HG03159 (cell line): ENCODE data around the gene FAM185A.
"Not testable (repeated sequence)": the region's sequence is repeated elsewhere in the genome, so short reads cannot be mapped to it uniquely, and the experiment has no call there.

Source experiments
- ATAC-seq: cut with Tn5 transposase; IDR thresholded peaks from one replicate; pipeline ENCODE4 v1.9.1; 2021; ENCODE audit warnings: mild to moderate bottlenecking, moderate library complexity; ENCODE audit not compliant: unreplicated experiment

The FAM185A gene

DNA sequence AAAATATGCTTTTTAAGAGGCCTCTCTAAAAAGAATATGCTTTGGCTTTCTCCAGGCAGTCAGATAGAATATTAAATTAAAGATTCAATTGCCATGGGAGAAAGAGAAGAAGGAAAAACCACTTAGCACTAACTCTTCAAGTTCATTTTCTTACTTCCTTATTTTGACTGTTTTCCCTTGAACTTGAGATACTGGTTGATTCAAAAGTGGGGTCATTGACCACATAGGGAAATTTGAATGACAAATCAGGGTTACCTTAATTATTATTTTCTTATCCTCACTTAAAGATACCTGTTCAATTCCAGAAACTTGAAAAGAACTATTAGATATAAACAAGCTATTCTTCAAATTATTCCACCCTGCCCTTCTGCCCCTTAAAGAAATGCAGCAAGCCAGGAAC lies 27.4 kb downstream of the FAM185A start:
- not testable (repeated sequence) for ATAC-seq

DNA sequence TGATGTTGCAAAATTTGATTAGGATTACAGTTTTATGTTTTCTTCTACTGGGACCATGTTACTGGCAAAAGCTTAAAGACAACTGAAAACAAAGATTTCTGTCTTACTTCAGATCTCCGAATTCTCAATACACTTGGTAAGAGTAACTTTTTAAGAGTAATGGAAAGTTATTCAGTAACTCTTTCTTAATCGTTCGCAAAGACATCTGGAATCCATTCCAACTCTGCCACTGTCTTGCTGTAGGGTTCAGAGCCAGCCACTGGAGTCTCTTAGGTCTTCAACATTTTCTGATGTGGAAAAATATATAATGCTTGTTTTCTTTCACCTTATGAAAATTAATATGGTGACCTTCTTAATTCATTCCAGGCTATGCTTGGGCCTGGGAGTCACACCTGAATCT lies 29.9 kb downstream of the FAM185A start:
- not testable (repeated sequence) for ATAC-seq

- not testable (repeated sequence) for ATAC-seq
These were observed 32.1 kb downstream of the FAM185A start for GRCh38 chr7:102780926-102781325.

DNA sequence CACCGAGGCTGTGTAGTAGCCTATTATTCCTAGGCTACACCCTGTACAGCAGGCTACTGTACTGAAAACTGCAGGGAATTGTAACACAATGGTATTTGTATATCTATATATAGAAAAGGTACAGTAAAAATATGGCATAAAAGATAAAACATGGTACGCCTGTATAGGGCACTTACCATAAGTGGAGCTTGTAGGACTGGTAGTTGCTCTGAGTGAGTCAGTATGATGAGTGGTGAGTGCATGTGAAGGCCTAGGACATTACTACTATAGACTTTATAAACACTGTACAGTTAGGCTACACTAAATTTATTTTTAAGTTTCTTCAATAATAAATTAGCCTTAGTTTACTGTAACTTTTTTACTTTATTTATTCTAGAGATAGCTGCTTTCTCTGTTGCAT lies 40.0 kb downstream of the FAM185A start:
- not testable (repeated sequence) for ATAC-seq

GRCh38 chr7:102790364-102791100 lies 41.7 kb downstream of the FAM185A start:
- not testable (repeated sequence) for ATAC-seq

- ATAC-seq: not testable (repeated sequence)
These were observed 42.6 kb downstream of the FAM185A start for GRCh38 chr7:102791367-102791766.

DNA sequence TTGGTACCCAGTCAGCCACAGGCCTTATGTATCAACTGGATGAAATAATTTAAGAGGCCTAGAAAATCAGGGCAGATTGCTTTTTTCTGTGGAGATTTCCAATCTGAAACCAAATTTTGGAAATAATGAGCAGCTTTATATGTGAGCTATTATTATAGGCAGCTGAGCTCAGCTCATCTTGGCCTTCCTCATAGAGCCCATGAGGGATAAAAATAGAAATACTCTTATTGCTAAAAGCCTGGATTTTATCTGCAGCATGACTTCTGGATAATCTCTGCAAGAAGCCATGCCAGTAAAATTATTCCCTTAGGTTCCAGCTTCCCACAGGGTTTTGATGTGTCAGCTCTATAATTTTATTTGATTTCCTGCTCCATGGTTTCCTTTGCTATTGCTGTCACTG lies 43.0 kb downstream of the FAM185A start:
- ATAC-seq: not testable (repeated sequence)

- ATAC-seq: not testable (repeated sequence)
These were observed 45.8 kb downstream of the FAM185A start for GRCh38 chr7:102794567-102794966.

- not testable (repeated sequence) for ATAC-seq
These were observed 47.3 kb downstream of the FAM185A start for GRCh38 chr7:102795987-102796595.

DNA sequence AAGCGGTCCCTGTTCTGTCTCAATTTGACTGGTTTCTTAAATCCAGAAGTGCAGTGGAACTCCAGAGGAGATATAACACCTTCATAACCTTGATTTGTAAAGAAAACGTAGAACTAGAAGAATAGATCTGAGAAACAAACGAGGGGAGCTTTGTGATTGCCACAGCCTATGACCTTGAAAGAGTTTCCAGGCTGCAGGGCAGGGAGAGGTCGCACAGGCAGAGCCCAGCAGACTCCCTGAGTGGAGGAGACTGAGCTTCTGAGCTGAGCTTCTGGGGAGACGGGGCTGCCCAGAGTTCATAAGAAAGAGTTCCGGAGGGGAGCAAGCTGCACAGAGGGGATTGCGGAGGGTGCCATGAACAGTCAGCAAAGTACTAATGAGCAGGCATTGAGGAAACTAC lies 57.8 kb downstream of the FAM185A start:
- ATAC-seq: no peak

DNA sequence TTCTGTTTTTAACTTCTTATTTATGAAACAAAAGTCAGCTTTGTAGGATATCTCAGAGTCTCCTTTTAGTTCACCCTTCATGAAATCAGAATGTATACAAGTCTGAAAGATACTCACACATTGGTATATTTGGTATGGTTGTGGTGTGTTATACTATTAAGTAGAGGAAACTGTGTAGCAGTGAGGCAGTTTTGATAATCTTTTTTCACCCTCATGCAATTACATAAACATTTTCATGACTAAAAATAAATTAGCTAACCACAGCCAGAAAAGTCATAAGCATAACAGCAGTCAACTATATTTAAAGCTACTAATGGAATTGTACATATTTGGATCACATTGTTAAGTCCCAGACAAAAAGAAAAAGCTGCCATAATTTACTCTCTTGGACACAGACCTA lies 62.1 kb downstream of the FAM185A start:
- ATAC-seq: no peak

DNA sequence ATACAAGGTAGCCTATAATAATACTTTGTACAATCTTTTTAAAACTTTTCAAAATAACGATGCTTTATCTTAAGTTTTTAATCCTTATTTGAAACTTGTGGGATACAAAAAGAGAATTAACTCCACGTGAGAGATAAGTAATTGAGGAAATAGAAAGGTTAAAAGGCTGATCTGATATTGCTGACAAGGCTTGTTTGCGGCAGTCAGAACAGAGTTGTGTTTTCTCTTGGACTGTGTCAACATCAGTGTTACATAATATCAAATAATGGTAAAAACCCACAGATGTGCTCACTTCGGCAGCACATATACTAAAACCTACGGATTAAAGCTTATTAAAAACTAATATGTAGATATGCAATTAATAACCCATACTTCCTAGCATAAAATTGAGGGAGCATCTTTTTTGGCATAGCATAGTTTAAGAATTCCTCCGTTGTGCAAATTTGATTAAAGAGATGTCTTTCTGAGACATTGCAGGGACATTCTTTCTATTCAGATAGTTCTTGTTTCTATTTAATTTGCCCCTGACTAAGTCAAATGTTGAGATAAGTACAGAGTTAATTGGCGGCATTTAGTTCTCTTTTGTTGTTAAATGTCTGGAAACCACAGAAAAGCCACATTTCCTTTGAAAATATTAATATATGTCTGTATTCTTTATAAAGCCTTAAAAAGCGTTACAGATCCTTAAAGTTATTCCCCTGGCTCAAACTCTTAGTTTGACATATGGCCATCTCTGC lies 63.3 kb downstream of the FAM185A start:
- ATAC-seq: no peak

DNA sequence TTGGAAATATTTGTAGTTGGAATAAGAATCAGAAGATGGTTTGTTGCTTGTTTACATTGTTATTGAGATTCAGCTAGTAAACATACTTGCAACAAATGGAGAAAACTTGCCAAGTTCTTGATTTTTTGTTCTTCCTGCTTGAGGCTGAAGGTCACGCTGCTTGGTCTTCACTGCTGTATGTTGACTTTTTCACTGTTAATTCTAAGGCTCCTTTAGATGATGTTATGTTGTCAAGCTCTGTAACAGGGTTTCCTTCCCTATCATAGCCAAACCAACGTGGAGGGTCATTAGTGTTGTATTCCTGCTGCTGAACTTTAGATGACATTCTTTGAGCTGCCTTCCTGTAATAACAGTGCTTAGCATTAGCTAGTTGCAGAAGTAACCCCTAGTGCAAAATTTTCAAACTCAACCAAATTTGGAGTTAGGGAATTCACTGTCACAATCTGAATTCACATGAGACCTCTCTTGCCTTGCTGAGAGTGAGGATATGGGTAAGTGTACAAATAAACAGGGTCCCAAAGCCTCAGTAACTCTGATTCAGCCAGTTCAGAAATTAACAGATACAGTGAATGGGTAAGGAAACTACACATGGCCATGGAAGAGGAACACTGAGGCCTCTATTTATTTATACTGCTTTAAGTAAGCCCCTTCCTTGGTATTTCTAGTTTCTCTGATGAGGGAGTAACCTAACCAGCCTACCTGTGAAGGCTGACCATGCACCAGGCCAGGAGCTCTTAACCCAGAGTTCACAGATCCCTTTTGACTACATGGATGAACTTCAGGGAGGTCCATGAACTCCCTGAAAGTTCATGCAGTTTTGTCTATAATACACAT lies 64.6 kb downstream of the FAM185A start:
- no peak for ATAC-seq

GRCh38 chr7:102814025-102814471 lies 65.2 kb downstream of the FAM185A start:
- no peak for ATAC-seq

- ATAC-seq: no peak
These were observed 69.1 kb downstream of the FAM185A start for GRCh38 chr7:102817616-102818573.

DNA sequence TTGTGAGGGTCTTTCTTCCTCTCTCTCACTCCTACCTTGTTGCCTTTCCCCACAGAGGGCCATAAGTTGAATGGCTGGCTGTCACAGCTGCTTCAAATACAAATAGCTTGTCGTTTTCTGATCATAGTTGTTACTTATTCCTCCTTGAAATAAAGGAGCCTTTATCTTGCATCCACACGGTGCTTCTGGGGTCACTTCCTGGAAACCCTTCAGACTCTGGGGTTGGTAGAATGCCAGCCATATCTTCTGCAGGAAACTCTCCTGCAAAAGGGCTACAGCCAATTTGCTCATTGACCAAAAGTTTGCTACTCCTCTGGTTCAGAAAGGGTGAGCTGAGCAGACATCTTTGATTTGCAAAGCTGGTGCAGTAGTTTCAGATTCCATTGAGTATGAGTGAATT lies 70.4 kb downstream of the FAM185A start:
- no peak for ATAC-seq

DNA sequence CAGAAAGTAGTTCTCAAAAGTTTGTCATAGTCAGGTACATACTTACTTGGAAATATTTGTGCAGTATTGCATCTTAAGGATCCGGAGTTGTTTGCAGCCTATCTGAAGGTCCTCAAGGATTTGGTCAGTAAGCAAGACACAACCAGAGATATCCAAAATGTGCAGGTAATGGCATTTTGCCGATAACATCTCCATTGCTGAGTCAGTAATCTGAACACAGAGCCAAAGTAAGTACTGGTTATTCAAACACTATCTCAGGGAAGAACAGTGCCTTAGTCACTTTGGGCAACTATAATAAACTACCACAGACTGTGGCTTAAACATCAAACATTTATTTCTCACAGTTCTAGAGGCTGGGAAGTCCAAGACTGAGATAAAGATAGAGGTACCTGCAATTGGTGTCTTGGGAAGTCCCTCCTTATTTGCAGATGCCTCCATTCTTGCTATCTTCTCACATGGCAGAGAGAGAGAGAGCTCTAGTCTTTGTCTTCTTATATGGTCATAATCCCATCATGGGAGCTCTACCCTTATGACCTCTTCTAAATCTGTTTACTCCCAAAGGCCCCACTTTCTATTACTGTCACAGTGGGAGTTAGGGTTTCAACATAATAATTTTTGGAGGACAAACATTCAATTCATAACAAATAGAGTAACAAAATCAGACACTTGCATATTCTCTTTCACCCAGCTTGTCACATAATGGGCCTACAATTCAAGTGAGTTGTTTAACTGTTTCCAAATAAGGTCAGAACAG lies 73.4 kb downstream of the FAM185A start:
- ATAC-seq: no peak

DNA sequence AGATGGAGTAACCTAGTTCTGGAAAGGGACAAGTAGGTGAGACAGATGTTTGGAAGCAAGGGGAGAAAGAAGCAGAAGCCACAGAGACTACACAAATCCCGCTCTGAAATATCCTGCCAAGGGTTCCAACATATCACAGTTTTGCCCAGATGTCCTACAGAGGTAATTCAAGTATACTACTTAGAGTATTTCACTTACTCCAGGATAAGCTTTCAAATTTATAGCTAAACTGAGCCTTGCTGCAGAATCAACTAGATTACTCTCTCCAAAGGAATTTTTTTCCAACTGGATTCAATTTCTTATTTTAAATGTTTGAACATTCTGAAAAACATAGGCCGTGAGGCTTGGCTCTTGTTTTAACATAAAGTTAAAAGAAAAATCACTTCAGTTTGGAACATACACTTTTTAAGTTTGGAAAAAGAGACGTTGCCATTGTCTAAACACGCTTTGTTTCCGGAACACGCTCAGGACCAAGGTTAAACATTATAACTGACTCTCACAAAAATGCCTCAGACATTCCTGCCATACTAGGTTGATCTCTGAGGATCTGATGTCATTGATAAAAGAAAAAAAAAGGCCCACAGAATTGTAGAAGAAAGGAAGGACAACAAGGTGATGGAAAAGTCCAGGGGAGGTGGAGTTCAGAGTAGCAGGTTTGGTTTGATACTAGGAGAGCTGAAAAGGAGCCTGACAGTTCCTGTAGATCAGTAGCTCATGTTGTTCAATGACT lies 74.8 kb downstream of the FAM185A start:
- ATAC-seq: no peak
